Peyer's patch (tissue), 4 donors: Measurements from ENCODE around the gene MYL10.

Source experiments
- POLR2A ChIP-seq, 2 donors: fragments of 450-650 bp; IDR thresholded peaks; one replicate each; pipeline ENCODE4 v1.5.1; 2017; ENCODE audit warnings: antibody characterized with exemption in 2 of 2, mild to moderate bottlenecking in 2 of 2, moderate library complexity in 2 of 2
- TF ChIP-seq, protein P1 (sequence below), 6 experiments: fragments of 450-650 bp in 4 of 6; fragments of 200-600 bp in 2 of 6; sonication (generic) in 1 of 6; IDR thresholded peaks; one replicate each; pipeline ENCODE4 v1.5.1; 2017 to 2019; ENCODE audit warnings: antibody characterized with exemption in 6 of 6, mild to moderate bottlenecking in 3 of 6, moderate library complexity in 1 of 6

DNA sequence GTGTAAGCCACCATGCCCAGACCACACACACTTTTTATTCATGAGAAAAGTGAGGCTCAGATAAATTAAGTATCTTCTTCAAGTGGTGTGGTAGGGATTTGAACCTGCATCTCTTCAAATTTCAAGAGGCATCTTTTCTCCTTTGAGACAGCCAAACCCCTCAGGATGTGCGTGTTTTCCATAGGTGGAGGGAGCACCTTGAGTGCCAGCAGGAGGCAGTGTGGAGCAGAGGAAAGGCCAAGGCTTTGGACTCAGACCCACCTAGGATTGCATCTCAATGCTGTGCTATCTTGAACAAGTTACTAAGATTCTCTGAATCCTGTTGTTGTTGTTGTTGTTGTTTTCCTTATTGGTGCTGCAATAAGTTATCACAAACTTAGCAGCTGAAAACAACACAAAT, 40.2 kb upstream of the MYL10 start:
- TF ChIP-seq, protein P1, sequence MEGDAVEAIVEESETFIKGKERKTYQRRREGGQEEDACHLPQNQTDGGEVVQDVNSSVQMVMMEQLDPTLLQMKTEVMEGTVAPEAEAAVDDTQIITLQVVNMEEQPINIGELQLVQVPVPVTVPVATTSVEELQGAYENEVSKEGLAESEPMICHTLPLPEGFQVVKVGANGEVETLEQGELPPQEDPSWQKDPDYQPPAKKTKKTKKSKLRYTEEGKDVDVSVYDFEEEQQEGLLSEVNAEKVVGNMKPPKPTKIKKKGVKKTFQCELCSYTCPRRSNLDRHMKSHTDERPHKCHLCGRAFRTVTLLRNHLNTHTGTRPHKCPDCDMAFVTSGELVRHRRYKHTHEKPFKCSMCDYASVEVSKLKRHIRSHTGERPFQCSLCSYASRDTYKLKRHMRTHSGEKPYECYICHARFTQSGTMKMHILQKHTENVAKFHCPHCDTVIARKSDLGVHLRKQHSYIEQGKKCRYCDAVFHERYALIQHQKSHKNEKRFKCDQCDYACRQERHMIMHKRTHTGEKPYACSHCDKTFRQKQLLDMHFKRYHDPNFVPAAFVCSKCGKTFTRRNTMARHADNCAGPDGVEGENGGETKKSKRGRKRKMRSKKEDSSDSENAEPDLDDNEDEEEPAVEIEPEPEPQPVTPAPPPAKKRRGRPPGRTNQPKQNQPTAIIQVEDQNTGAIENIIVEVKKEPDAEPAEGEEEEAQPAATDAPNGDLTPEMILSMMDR (IDR thresholded peaks at IDR 0.05): peak in 2 of 6 experiments; percentile 33 to 39
- TF ChIP-seq POLR2A (IDR thresholded peaks at IDR 0.05): no peak
